Measurements from ENCODE around the gene ECHDC1.

Gene ECHDC1

GRCh38 chr6:127289934-127290333, 53.5 kb downstream of the ECHDC1 start:
- no peak overlapping the region for H3K9ac ChIP-seq
- peaks cover 25% of the 10 kb centered on the region for H3K4me1 ChIP-seq (ENCODE audit: low read depth, poor library complexity, severe bottlenecking)
- H3K4me3 ChIP-seq (IDR thresholded peaks at IDR 0.05; ENCODE audit: insufficient read depth, low read depth, low read length), result no peak overlapping the region
- no peak overlapping the region for H3K27ac ChIP-seq
- no peak overlapping the region for H2AFZ ChIP-seq (ENCODE audit: low read depth)
- no peaks in the 10 kb centered on the region for H4K20me1 ChIP-seq (ENCODE audit: insufficient read depth)
- no peaks in the 10 kb centered on the region for H3K27me3 ChIP-seq (ENCODE audit: insufficient read depth, low read depth)
- H3K79me2 ChIP-seq (ENCODE audit: insufficient read depth, low read depth), result no peaks in the 10 kb centered on the region
- no peaks in the 10 kb centered on the region for H3K36me3 ChIP-seq (ENCODE audit: insufficient read depth)
- TF ChIP-seq, protein P1, sequence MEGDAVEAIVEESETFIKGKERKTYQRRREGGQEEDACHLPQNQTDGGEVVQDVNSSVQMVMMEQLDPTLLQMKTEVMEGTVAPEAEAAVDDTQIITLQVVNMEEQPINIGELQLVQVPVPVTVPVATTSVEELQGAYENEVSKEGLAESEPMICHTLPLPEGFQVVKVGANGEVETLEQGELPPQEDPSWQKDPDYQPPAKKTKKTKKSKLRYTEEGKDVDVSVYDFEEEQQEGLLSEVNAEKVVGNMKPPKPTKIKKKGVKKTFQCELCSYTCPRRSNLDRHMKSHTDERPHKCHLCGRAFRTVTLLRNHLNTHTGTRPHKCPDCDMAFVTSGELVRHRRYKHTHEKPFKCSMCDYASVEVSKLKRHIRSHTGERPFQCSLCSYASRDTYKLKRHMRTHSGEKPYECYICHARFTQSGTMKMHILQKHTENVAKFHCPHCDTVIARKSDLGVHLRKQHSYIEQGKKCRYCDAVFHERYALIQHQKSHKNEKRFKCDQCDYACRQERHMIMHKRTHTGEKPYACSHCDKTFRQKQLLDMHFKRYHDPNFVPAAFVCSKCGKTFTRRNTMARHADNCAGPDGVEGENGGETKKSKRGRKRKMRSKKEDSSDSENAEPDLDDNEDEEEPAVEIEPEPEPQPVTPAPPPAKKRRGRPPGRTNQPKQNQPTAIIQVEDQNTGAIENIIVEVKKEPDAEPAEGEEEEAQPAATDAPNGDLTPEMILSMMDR (conservative IDR thresholded peaks at IDR 0.05; ENCODE audit: low read depth, low read length), result no peak
- H3K4me2 ChIP-seq, result no peak overlapping the region

- Histone ChIP-seq H3K36me3 (ENCODE audit: insufficient read depth) (no peaks in the 10 kb centered on the region), H3K4me1 (ENCODE audit: low read depth, poor library complexity, severe bottlenecking) (peaks cover 25% of the 10 kb centered on the region), H3K4me2 (no peak overlapping the region), H3K79me2 (ENCODE audit: insufficient read depth, low read depth) (no peaks in the 10 kb centered on the region), H3K9ac (no peak overlapping the region), H3K27me3 (ENCODE audit: insufficient read depth, low read depth) (no peaks in the 10 kb centered on the region), H3K4me3 (IDR thresholded peaks at IDR 0.05; ENCODE audit: insufficient read depth, low read depth, low read length) (no peak overlapping the region), H3K27ac (no peak overlapping the region), H4K20me1 (ENCODE audit: insufficient read depth) (no peaks in the 10 kb centered on the region), H2AFZ (ENCODE audit: low read depth) (no peak overlapping the region)
- TF ChIP-seq, protein P1 (conservative IDR thresholded peaks at IDR 0.05; ENCODE audit: low read depth, low read length), result no peak
Measured at GRCh38 chr6:127288705-127289104, 54.7 kb downstream of the ECHDC1 start.

GRCh38 chr6:127282184-127282583, 61.2 kb downstream of the ECHDC1 start:
- Histone ChIP-seq H3K4me2 (no peak overlapping the region), H3K4me3 (IDR thresholded peaks at IDR 0.05; ENCODE audit: insufficient read depth, low read depth, low read length) (no peak overlapping the region), H3K27me3 (ENCODE audit: insufficient read depth, low read depth) (no peaks in the 10 kb centered on the region), H2AFZ (ENCODE audit: low read depth) (no peak overlapping the region), H3K9ac (no peak overlapping the region), H4K20me1 (ENCODE audit: insufficient read depth) (no peaks in the 10 kb centered on the region), H3K79me2 (ENCODE audit: insufficient read depth, low read depth) (no peaks in the 10 kb centered on the region), H3K4me1 (ENCODE audit: low read depth, poor library complexity, severe bottlenecking) (no peaks in the 10 kb centered on the region), H3K36me3 (ENCODE audit: insufficient read depth) (no peaks in the 10 kb centered on the region), H3K27ac (no peak overlapping the region)
- TF ChIP-seq, protein P1 (conservative IDR thresholded peaks at IDR 0.05; ENCODE audit: low read depth, low read length), result no peak

DNA sequence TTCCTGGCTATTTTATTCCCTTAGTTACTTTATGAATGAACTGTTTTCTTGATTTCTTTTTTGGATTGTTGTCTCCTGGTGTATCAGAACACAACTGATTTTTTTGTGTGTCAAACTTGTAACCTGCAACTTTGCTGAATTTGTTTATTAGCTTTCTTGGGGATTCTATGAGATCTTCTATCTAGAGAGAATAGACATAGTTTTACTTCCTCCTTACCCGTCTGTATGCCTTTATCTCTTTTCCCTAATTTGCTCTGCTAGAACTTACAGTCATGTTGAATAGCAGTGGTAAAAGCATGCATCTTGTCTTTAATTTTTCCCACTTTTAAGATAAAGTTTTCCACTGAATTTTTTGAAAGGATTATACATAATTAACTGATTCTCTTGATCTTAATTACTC, 63.6 kb downstream of the ECHDC1 start:
- Histone ChIP-seq H3K27ac (no peak overlapping the region), H3K27me3 (ENCODE audit: insufficient read depth, low read depth) (no peaks in the 10 kb centered on the region), H3K79me2 (ENCODE audit: insufficient read depth, low read depth) (no peaks in the 10 kb centered on the region), H4K20me1 (ENCODE audit: insufficient read depth) (no peaks in the 10 kb centered on the region), H3K4me3 (IDR thresholded peaks at IDR 0.05; ENCODE audit: insufficient read depth, low read depth, low read length) (no peak overlapping the region), H2AFZ (ENCODE audit: low read depth) (no peak overlapping the region), H3K4me2 (no peak overlapping the region), H3K9ac (no peak overlapping the region), H3K4me1 (ENCODE audit: low read depth, poor library complexity, severe bottlenecking) (no peaks in the 10 kb centered on the region), H3K36me3 (ENCODE audit: insufficient read depth) (no peaks in the 10 kb centered on the region)
- TF ChIP-seq, protein P1 (conservative IDR thresholded peaks at IDR 0.05; ENCODE audit: low read depth, low read length), result no peak

Data from KMS-11 (cell line).